GM21526 (cell line): ENCODE results near the gene UQCRFS1.

ENCODE experiments used
- ATAC-seq: cut with Tn5 transposase; IDR thresholded peaks from one replicate; pipeline ENCODE4 v1.9.1; 2021; ENCODE audit warnings: moderate library complexity; ENCODE audit not compliant: unreplicated experiment, low FRiP score

The UQCRFS1 gene

DNA sequence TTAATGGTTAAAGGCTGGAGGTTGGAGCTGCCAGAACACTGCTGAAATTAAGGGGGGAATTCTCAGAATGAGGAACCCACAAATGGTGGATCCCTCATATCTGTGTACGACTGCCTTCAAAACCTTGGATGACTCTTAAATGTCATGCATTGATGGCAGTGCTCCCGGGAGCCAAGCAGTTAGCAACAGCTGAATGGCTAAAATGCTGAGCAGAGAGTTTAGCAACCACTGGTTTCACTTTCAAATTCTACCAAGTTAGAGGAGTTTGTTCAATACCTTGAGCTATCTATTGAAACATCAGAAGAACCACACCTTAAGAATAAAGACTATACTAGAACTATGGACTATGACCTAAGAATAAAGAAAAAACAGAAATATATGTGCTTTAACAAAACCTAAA, 41.4 kb downstream of the UQCRFS1 start:
- no peak for ATAC-seq

DNA sequence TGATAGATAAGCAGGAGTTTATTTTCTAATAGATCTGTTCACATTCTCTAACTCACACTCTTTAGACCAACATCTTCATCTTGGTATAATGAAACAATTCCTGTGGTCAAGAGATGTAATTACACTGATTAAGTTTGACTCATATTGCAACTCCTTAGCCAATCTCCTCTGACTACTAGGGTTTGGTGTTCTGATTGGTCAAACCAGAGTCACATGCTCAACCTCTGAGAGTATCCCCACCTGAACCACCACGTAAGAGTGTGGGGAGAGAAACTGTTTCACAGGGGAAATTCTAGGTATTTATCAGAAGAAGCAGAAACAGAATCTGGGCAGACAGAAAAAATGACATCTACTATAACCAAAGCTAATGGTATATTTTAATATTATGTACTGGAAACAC, 42.4 kb downstream of the UQCRFS1 start:
- ATAC-seq = no peak

DNA sequence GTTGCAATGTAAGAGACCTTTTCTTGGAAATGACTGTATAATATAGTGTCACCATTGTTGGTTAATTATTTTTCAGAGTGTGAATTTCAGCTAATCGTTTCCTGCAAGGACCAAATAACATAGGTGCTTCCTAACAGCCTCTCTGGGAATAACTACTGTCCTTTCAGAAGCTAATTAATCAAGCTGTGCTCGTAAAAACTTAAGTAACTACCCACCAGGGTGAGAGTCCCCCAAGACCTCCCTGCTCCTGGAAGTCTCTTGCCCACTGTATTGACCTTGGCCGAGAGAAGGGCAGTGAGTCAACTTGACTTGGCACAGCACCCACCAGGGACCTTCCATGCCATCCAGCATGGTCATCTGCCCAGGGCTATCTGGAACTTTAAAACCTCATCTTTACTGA, 50.3 kb downstream of the UQCRFS1 start:
- no peak for ATAC-seq

DNA sequence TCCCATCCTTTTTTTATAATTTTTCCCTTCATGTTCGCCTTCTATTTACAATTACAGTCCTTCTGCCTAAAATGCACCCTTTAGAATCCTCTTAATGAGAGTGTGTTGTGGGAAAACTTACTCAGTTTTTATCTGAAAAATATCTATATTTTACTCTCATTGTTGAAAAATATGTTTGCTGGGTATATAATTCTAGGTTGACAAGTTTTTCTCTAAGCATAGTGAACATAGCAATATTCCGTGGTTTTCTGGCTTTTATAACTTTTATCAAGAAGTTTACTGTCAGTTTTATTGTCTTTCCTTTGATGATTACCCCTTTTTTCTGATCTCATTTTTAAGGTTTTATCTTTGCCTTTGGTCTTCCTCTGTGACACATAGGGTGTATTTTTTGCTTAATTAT, 57.3 kb downstream of the UQCRFS1 start:
- ATAC-seq = no peak
